Upper lobe of right lung (tissue), 1 donor: ENCODE measurements around the gene ARHGEF37. TPM values are rescaled to one million over a fixed set of nuclear protein-coding genes. Genes with fewer than 3 reads are reported as not detected.
A peak's percentile ranks its signal among the peaks of the same experiment; 100 is the strongest.

Experiments
- ATAC-seq: fragments of 200-7000 bp; cut with Tn5 transposase; one replicate; pipeline ENCODE4 v1.9.1; 2020; ENCODE audit warnings: mild to moderate bottlenecking, moderate library complexity
- DNase-seq: peaks from one replicate; pipeline ENCODE4 v3.0.0-alpha.2; 2020
- H3K27ac ChIP-seq: fragments of 200-600 bp; one replicate; pipeline ENCODE4 v1.8.0; 2022
- H3K27me3 ChIP-seq: fragments of 200-600 bp; one replicate; pipeline ENCODE4 v1.8.0; 2022; ENCODE audit warnings: mild to moderate bottlenecking
- H3K36me3 ChIP-seq: fragments of 200-600 bp; one replicate; pipeline ENCODE4 v1.8.0; 2022
- H3K4me1 ChIP-seq: fragments of 200-600 bp; one replicate; pipeline ENCODE4 v1.8.0; 2022
- H3K4me3 ChIP-seq: fragments of 200-600 bp; one replicate; pipeline ENCODE4 v1.8.0; 2022; ENCODE audit warnings: mild to moderate bottlenecking
- H3K9me3 ChIP-seq: fragments of 200-600 bp; one replicate; pipeline ENCODE4 v1.8.0; 2022
- intact Hi-C: fragments of 100-400 bp; cut with DNase I; formaldehyde crosslinking; loops from one replicate; pipeline ENCODE4 v1.11.0; 2022
- total RNA-seq: library from RNA; stranded (reverse); fragmentation: NEBNext Ultra II Directional; extraction: Animal tissue kit (Norgen Biotek cat#: 25700); gene quantifications from one replicate; pipeline ENCODE4 v1.2.1, GENCODE V29; 2021
- TF ChIP-seq, protein P1 (sequence below): fragments of 200-600 bp; IDR thresholded peaks from one replicate; pipeline ENCODE4 v1.8.0; 2022; ENCODE audit warnings: antibody characterized with exemption
- donor health status: DM: no; HTN: yes; CAD: no; lungs with severe emphysema.

Gene ARHGEF37
- total RNA-seq, 1 donor from 2014 or later = 13.3 TPM

DNA sequence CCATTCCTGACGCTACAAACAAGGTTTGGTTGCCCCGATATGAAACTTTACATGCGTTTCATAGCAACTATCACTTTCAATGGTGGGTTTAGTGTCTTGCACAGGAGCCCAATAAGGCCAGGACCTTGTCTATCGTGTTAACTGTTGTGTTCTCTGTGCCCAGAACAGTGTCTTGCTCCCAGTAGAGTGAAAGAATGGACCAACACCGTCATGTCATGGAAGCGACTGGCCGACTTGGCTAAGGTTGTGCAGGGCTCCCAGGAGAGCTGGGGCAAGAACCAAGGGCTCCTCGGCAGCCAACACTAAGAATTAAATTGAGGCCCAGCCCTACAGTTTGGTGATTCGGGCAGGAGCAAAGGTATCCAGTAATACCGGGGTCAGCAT, 498 bp upstream of the ARHGEF37 start:
- peak overlapping the region; percentile 85 for H3K27ac ChIP-seq

DNA sequence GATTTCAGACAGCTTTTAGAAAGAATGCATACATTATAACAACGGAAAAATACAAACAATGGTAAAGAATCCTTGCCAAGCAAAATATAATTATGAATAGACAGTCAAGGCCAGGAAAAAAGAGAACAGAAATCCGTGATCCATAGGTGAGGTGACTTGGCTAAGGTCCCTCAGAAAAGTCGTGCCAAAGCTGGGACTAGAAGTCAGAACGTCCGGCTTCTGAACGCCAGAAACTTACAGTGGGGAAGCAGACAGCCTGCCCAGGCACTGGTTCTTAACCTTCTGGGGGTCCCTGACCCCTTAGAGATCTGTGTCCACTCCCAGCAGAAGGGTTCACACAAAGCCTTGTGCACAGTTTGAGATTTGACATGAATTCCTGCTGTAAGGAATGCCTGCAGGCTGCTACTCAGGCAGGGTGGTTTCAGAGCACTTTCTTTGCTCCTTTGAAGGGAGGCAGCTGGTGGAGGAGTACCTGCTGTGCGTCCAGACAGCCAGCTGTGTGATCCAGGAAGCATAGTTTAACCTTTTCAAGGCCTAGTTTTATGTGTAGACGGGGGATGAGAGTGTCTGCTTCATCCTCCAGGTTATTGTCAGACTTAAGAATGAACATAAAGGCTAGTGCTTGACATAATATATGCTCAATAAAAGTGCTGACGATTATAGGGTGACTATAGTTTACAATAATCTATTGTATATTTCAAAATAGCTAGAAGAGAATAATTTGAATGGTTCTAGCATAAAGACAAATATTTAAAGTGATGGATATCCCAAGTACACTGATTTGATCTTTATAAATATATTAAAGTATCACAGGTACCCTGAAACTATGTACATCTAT, 852 bp downstream of the ARHGEF37 start:
- Histone ChIP-seq H3K27ac (peak overlapping the region; percentile 85), H3K36me3 (no peaks in the 10 kb centered on the region), H3K27me3 (no peaks in the 10 kb centered on the region), H3K4me1 (peaks cover 36% of the 10 kb centered on the region), H3K9me3 (no peaks in the 10 kb centered on the region), H3K4me3 (peak overlapping the region; percentile 57)
- intact Hi-C loops = no loop called here
- TF ChIP-seq, protein P1, sequence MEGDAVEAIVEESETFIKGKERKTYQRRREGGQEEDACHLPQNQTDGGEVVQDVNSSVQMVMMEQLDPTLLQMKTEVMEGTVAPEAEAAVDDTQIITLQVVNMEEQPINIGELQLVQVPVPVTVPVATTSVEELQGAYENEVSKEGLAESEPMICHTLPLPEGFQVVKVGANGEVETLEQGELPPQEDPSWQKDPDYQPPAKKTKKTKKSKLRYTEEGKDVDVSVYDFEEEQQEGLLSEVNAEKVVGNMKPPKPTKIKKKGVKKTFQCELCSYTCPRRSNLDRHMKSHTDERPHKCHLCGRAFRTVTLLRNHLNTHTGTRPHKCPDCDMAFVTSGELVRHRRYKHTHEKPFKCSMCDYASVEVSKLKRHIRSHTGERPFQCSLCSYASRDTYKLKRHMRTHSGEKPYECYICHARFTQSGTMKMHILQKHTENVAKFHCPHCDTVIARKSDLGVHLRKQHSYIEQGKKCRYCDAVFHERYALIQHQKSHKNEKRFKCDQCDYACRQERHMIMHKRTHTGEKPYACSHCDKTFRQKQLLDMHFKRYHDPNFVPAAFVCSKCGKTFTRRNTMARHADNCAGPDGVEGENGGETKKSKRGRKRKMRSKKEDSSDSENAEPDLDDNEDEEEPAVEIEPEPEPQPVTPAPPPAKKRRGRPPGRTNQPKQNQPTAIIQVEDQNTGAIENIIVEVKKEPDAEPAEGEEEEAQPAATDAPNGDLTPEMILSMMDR = no peak
- DNase-seq = no peak
- ATAC-seq = peak; percentile 41

More for the DNA sequence above, 498 bp upstream of the ARHGEF37 start:
- H3K9me3 ChIP-seq = no peaks in the 10 kb centered on the region
- TF ChIP-seq, protein P1 = no peak
- no peaks in the 10 kb centered on the region for H3K27me3 ChIP-seq
- ATAC-seq (peak; percentile 39), DNase-seq (no peak)
- H3K4me1 ChIP-seq = peaks cover 28% of the 10 kb centered on the region
- peak overlapping the region; percentile 57 for H3K4me3 ChIP-seq
- no peaks in the 10 kb centered on the region for H3K36me3 ChIP-seq
- intact Hi-C loops = no loop called here

DNA sequence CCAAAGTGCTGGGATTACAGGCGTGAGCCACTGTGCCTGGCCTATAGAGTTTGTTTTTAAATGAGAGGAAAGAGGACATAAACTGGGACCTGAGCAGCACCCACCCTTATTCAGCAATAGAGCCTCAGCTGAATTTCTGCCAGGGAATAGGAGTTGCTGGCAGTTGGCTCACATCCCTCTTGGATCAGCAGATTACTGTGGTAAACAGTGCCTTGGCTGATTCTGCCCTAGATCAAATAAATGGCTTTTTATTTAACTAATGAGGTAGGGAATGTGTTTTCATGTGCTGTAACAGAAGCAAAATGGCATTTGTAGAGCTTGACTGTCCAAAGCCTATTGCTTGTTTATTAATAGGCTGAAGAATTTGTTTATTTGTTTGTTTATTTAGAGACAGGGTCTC, 2.1 kb downstream of the ARHGEF37 start:
- H3K9me3 ChIP-seq = no peaks in the 10 kb centered on the region
- intact Hi-C loops = no loop called here
- H3K27me3 ChIP-seq = no peaks in the 10 kb centered on the region
- H3K4me3 ChIP-seq = no peak overlapping the region
- DNase-seq (no peak), ATAC-seq (peak; percentile 48)
- peaks cover 36% of the 10 kb centered on the region for H3K4me1 ChIP-seq
- peak overlapping the region; percentile 47 for H3K27ac ChIP-seq
- TF ChIP-seq, protein P1 = no peak
- H3K36me3 ChIP-seq = no peaks in the 10 kb centered on the region

DNA sequence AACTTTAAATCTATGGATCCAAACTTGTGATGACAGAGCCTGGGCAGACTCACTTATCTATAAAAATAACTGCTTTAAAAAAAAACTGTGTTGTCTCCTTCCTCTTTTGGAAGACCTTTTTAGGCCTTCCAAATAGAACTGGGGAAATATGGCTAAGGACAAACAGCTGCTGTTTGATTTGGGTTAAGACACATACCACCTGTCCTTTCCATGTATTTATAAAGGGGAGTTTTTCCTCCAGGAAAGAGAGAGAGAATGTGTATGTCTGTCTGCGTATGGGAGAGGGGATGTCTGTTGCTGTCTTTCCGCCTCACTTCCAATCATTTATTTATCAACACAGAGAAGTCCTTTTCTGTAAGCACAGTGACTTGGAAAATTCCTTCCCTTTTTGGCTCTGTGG, 2.8 kb downstream of the ARHGEF37 start:
- Histone ChIP-seq H3K36me3 (no peaks in the 10 kb centered on the region), H3K27me3 (no peaks in the 10 kb centered on the region), H3K4me3 (no peak overlapping the region), H3K9me3 (no peaks in the 10 kb centered on the region), H3K4me1 (peaks cover 36% of the 10 kb centered on the region), H3K27ac (peak overlapping the region; percentile 47)
- ATAC-seq (no peak), DNase-seq (no peak)
- intact Hi-C loops = no loop called here
- TF ChIP-seq, protein P1 = no peak

DNA sequence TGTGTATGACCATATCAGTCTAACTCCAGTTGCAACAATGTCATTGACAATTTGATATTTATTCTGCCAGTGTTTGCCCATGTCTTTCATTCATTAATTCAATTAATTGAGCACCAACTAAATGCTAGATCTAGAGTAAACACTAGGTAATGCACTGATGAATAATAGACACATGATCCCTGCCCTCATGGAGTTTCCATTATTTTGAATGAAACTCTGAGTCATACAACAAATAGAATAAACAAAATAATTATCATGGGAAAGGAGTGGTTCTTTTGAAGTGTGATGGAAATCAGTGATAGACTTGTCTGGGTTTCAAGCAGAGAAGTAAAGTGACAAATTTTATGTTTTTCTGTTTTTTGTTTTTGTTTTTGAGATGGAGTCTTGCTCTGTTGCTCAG, 4.6 kb downstream of the ARHGEF37 start:
- no peak overlapping the region for H3K4me3 ChIP-seq
- DNase-seq = no peak
- H3K4me1 ChIP-seq = peaks cover 30% of the 10 kb centered on the region
- no peak for ATAC-seq
- no peaks in the 10 kb centered on the region for H3K27me3 ChIP-seq
- TF ChIP-seq, protein P1 = no peak
- intact Hi-C loops = no loop called here
- H3K9me3 ChIP-seq = no peaks in the 10 kb centered on the region
- no peak overlapping the region for H3K27ac ChIP-seq
- H3K36me3 ChIP-seq = no peaks in the 10 kb centered on the region
